CD4-positive, alpha-beta memory T cell (primary cell): ENCODE data around the gene PRAMEF14. TPM values are rescaled to one million over a fixed set of nuclear protein-coding genes. Genes with fewer than 3 reads are reported as not detected.
"Not testable (repeated sequence)": the region's sequence is repeated elsewhere in the genome, so short reads cannot be mapped to it uniquely, and the experiment has no call there.

ENCODE experiments used
- CTCF ChIA-PET: fragments of 350-600 bp; sonication (Branson Sonifier 250); formaldehyde crosslinking; loops from one replicate; lab custom pipeline; 2021; ENCODE audit warnings: inconsistent platforms; ENCODE audit not compliant: partially characterized antibody; lab: Charles Lee
- POLR2A ChIA-PET: fragments of 350-600 bp; sonication (Branson Sonifier 250); formaldehyde crosslinking; loops from one replicate; lab custom pipeline; 2021; ENCODE audit not compliant: partially characterized antibody; lab: Charles Lee
- DNase-seq, 5 donors: peaks; one replicate each; pipeline versions ENCODE4 v3.0.0 to v3.0.0-alpha.2; 2020 to 2022; ENCODE audit warnings: mixed read lengths in 1 of 5
- H3K27ac ChIP-seq: one replicate; pipeline ENCODE4 v1.7.0; 2013; ENCODE audit warnings: low read depth, low read length
- H3K27me3 ChIP-seq: 2 replicates; pipeline ENCODE4 v1.7.0; 2013; ENCODE audit warnings: mild to moderate bottlenecking, low read length, moderate library complexity; ENCODE audit not compliant: insufficient read depth
- H3K36me3 ChIP-seq: 2 replicates; pipeline ENCODE4 v1.7.0; 2013; ENCODE audit warnings: mild to moderate bottlenecking, low read length, moderate library complexity; ENCODE audit not compliant: insufficient read depth
- H3K4me1 ChIP-seq: 2 replicates; pipeline ENCODE4 v1.7.0; 2013; ENCODE audit warnings: mild to moderate bottlenecking, low read length, moderate library complexity; ENCODE audit not compliant: insufficient read depth
- H3K4me3 ChIP-seq, 2 donors: one replicate each; pipeline ENCODE4 v1.7.0; 2013; ENCODE audit warnings: low read length in 2 of 2, mild to moderate bottlenecking in 1 of 2
- H3K9me3 ChIP-seq, 2 donors: one replicate each; pipeline ENCODE4 v1.7.0; 2013; ENCODE audit warnings: low read length in 2 of 2, control low read depth in 1 of 2; ENCODE audit not compliant: control insufficient read depth in 1 of 2
- H3K27ac Mint-ChIP-seq, 7 donors: one replicate each; pipeline ENCODE4 v1.8.0; 2020 to 2021; ENCODE audit warnings: mixed read lengths in 7 of 7, mild to moderate bottlenecking in 6 of 7, inconsistent platforms in 3 of 7, moderate library complexity in 3 of 7
- H3K27me3 Mint-ChIP-seq, 2 donors: one replicate each; pipeline ENCODE4 v1.8.0; 2020 to 2021; ENCODE audit warnings: mixed read lengths in 2 of 2
- H3K36me3 Mint-ChIP-seq, 2 donors: one replicate each; pipeline ENCODE4 v1.8.0; 2020 to 2021; ENCODE audit warnings: mixed read lengths in 2 of 2, inconsistent platforms in 1 of 2, mild to moderate bottlenecking in 1 of 2
- H3K4me1 Mint-ChIP-seq, 4 donors: one replicate each; pipeline ENCODE4 v1.8.0; 2020 to 2021; ENCODE audit warnings: mixed read lengths in 4 of 4, mild to moderate bottlenecking in 1 of 4
- H3K4me3 Mint-ChIP-seq, 8 donors: one replicate each; pipeline ENCODE4 v1.8.0; 2020 to 2021; ENCODE audit warnings: mixed read lengths in 8 of 8, mild to moderate bottlenecking in 7 of 8, moderate library complexity in 6 of 8, inconsistent platforms in 3 of 8
- H3K9me3 Mint-ChIP-seq, 8 donors: one replicate each; pipeline ENCODE4 v1.8.0; 2020 to 2021; ENCODE audit warnings: mixed read lengths in 8 of 8, mild to moderate bottlenecking in 5 of 8, inconsistent platforms in 3 of 8, moderate library complexity in 1 of 8
- intact Hi-C: fragments of 100-400 bp; cut with micrococcal nuclease; formaldehyde crosslinking; loops from one replicate; pipeline ENCODE4 v1.15.1; 2023
- polyA plus RNA-seq, 2 donors: library from polyadenylated mRNA; unstranded; fragments of 300-500 nt; fragmentation: Illumina TruSeq; gene quantifications; one replicate each; pipeline ENCODE4 v1.2.3, GENCODE V29; 2021
- total RNA-seq, 2 experiments: library from RNA; stranded (reverse); gene quantifications; one replicate each; pipeline ENCODE4 v1.2.3, GENCODE V29; 2021

Gene PRAMEF14
- total and polyA plus RNA-seq, 4 experiments from 2014 or later = not detected

- H3K27me3 Mint-ChIP-seq, CTCF ChIA-PET, H3K36me3 ChIP-seq, H3K27ac ChIP-seq, H3K9me3 Mint-ChIP-seq, POLR2A ChIA-PET, H3K4me1 ChIP-seq, H3K4me1 Mint-ChIP-seq, DNase-seq, H3K4me3 ChIP-seq, intact Hi-C loops, H3K27ac Mint-ChIP-seq, H3K36me3 Mint-ChIP-seq, H3K9me3 ChIP-seq, H3K4me3 Mint-ChIP-seq, H3K27me3 ChIP-seq: not testable (repeated sequence)
Measured at GRCh38 chr1:13315281-13315680, 31.7 kb downstream of the PRAMEF14 start, which contains the start of gene PRAMEF15. PRAMEF15 (plus strand) TSS chr1:13315581; CDS start chr1:13318408, 2,827 bp downstream.

GRCh38 chr1:13303239-13303638, 43.7 kb downstream of the PRAMEF14 start, which contains the start of gene PRAMEF33:
PRAMEF33 (plus strand) TSS chr1:13303539; CDS start chr1:13305955, 2,416 bp downstream.
- H3K4me1 ChIP-seq, H3K9me3 Mint-ChIP-seq, H3K4me3 ChIP-seq, H3K27me3 Mint-ChIP-seq, CTCF ChIA-PET, H3K27me3 ChIP-seq, H3K4me3 Mint-ChIP-seq, H3K9me3 ChIP-seq, H3K27ac Mint-ChIP-seq, H3K27ac ChIP-seq, intact Hi-C loops, H3K4me1 Mint-ChIP-seq, POLR2A ChIA-PET, H3K36me3 Mint-ChIP-seq, DNase-seq, H3K36me3 ChIP-seq: not testable (repeated sequence)

DNA sequence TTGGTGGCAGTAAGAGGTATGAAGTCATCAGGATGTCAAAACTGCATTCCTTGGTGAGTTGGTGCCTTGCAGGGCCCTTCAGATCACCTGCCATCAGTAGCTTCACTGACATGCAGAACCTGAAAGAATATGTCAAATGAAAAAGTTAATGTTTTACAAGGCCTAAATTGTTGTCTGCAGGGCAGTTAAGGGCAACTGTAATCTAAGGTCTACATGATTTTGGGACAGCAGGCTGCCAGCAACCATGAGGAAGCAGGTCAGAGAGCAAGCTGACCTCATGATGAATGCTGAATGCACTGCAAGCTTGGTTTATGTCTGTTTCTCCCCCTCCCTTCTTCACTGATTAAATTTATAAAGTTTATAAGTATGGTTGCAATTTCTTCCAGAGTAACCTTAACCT, 44.7 kb downstream of the PRAMEF14 start:
- H3K27ac ChIP-seq, H3K4me3 ChIP-seq, H3K4me1 ChIP-seq, H3K36me3 ChIP-seq, H3K27ac Mint-ChIP-seq, intact Hi-C loops, H3K9me3 ChIP-seq, CTCF ChIA-PET, H3K4me1 Mint-ChIP-seq, POLR2A ChIA-PET, H3K9me3 Mint-ChIP-seq, H3K36me3 Mint-ChIP-seq, H3K27me3 Mint-ChIP-seq, H3K27me3 ChIP-seq, DNase-seq, H3K4me3 Mint-ChIP-seq: not testable (repeated sequence)

GRCh38 chr1:13298699-13299098, 48.2 kb downstream of the PRAMEF14 start:
- H3K27me3 Mint-ChIP-seq, H3K36me3 Mint-ChIP-seq, H3K27me3 ChIP-seq, H3K4me3 Mint-ChIP-seq, H3K36me3 ChIP-seq, H3K4me3 ChIP-seq, CTCF ChIA-PET, H3K9me3 Mint-ChIP-seq, H3K27ac Mint-ChIP-seq, DNase-seq, intact Hi-C loops, H3K9me3 ChIP-seq, H3K27ac ChIP-seq, H3K4me1 Mint-ChIP-seq, POLR2A ChIA-PET, H3K4me1 ChIP-seq: not testable (repeated sequence)

GRCh38 chr1:13297216-13297931, 49.6 kb downstream of the PRAMEF14 start:
- H3K27ac Mint-ChIP-seq, H3K27me3 Mint-ChIP-seq, H3K4me3 Mint-ChIP-seq, intact Hi-C loops, H3K36me3 ChIP-seq, H3K4me1 ChIP-seq, CTCF ChIA-PET, H3K27me3 ChIP-seq, H3K4me3 ChIP-seq, H3K9me3 ChIP-seq, H3K9me3 Mint-ChIP-seq, POLR2A ChIA-PET, H3K27ac ChIP-seq, H3K36me3 Mint-ChIP-seq, DNase-seq, H3K4me1 Mint-ChIP-seq: not testable (repeated sequence)

Other genes starting within 250 kb of the PRAMEF14 start
- not detected for gene HNRNPCL2, start 230.3 kb downstream of the PRAMEF14 start, total RNA-seq
- gene HNRNPCL2, start 230.3 kb downstream of the PRAMEF14 start, polyA plus RNA-seq = not detected
- gene PRAMEF26, start 191.1 kb downstream of the PRAMEF14 start, total RNA-seq = not detected
- gene PRAMEF26, start 191.1 kb downstream of the PRAMEF14 start, polyA plus RNA-seq = not detected
- not detected for gene HNRNPCL4, start 181.5 kb downstream of the PRAMEF14 start, total RNA-seq
- not detected for gene HNRNPCL4, start 181.5 kb downstream of the PRAMEF14 start, polyA plus RNA-seq
- gene PRAMEF9, start 175.3 kb downstream of the PRAMEF14 start, total RNA-seq = not detected
- not detected for gene PRAMEF9, start 175.3 kb downstream of the PRAMEF14 start, polyA plus RNA-seq
- not detected for gene PRAMEF13, start 145.7 kb downstream of the PRAMEF14 start, total RNA-seq
- not detected for gene PRAMEF13, start 145.7 kb downstream of the PRAMEF14 start, polyA plus RNA-seq
- gene PRAMEF18, start 121.0 kb downstream of the PRAMEF14 start, total RNA-seq = not detected
- not detected for gene PRAMEF18, start 121.0 kb downstream of the PRAMEF14 start, polyA plus RNA-seq
- gene PRAMEF5, start 92.9 kb downstream of the PRAMEF14 start, total RNA-seq = not detected
- gene PRAMEF5, start 92.9 kb downstream of the PRAMEF14 start, polyA plus RNA-seq = not detected
- not detected for gene PRAMEF8, start 62.0 kb downstream of the PRAMEF14 start, total RNA-seq
- not detected for gene PRAMEF8, start 62.0 kb downstream of the PRAMEF14 start, polyA plus RNA-seq
- not detected for gene PRAMEF33, start 43.6 kb downstream of the PRAMEF14 start, total RNA-seq
- gene PRAMEF33, start 43.6 kb downstream of the PRAMEF14 start, polyA plus RNA-seq = not detected
- gene PRAMEF15, start 31.6 kb downstream of the PRAMEF14 start, total RNA-seq = not detected
- gene PRAMEF15, start 31.6 kb downstream of the PRAMEF14 start, polyA plus RNA-seq = not detected
- gene PRAMEF19, start 24.8 kb upstream of the PRAMEF14 start, total RNA-seq = not detected
- gene PRAMEF19, start 24.8 kb upstream of the PRAMEF14 start, polyA plus RNA-seq = not detected
- not detected for gene PRAMEF17, start 42.5 kb upstream of the PRAMEF14 start, total RNA-seq
- not detected for gene PRAMEF17, start 42.5 kb upstream of the PRAMEF14 start, polyA plus RNA-seq
- not detected for gene PRAMEF20, start 63.3 kb upstream of the PRAMEF14 start, total RNA-seq
- gene PRAMEF20, start 63.3 kb upstream of the PRAMEF14 start, polyA plus RNA-seq = not detected
- gene LRRC38, start 166.9 kb upstream of the PRAMEF14 start, total RNA-seq = not detected
- not detected for gene LRRC38, start 166.9 kb upstream of the PRAMEF14 start, polyA plus RNA-seq
- not detected for gene PDPN, start 236.7 kb upstream of the PRAMEF14 start, total RNA-seq
- not detected for gene PDPN, start 236.7 kb upstream of the PRAMEF14 start, polyA plus RNA-seq